HepG2 (cell line): ENCODE measurements around the gene DCDC2C. TPM values are rescaled to one million over a fixed set of nuclear protein-coding genes. Genes with fewer than 3 reads are reported as not detected.
A peak's percentile ranks its signal among the peaks of the same experiment; 100 is the strongest.

Experiments used
- ATM ChIP-seq: fragments of 450-650 bp; IDR thresholded peaks from 2 replicates; pipeline ENCODE4 v1.7.1; 2017; ENCODE audit warnings: mild to moderate bottlenecking, borderline replicate concordance
- IRF2 ChIP-seq: IDR thresholded peaks from 2 replicates; pipeline ENCODE4 v1.6.1; 2018; ENCODE audit warnings: missing genetic modification reagents, missing compliant biosample characterization
- MAFF ChIP-seq: IDR thresholded peaks from 2 replicates; pipeline ENCODE4 v1.6.1; 2011; ENCODE audit warnings: low read depth, low read length, improper control_type of control experiment
- MXI1 ChIP-seq: IDR thresholded peaks from 3 replicates; pipeline ENCODE4 v1.6.1; 2012; ENCODE audit warnings: low read depth, low read length, inconsistent platforms, borderline replicate concordance
- NONO ChIP-seq, 2 experiments: fragments of 450-650 bp in 1 of 2; sonication (generic) in 1 of 2; formaldehyde crosslinking in 1 of 2; IDR thresholded peaks in 1 of 2; conservative IDR thresholded peaks in 1 of 2; 2 replicates each; pipeline versions ENCODE4 v1.6.1 to v1.8.0; 2017 to 2022; ENCODE audit warnings: mild to moderate bottlenecking in 1 of 2, missing genetic modification reagents in 1 of 2, moderate library complexity in 1 of 2
- SIN3A ChIP-seq: IDR thresholded peaks from 2 replicates; pipeline ENCODE4 v1.6.1; 2011; ENCODE audit warnings: low read depth, mild to moderate bottlenecking, control low read depth, low read length, borderline replicate concordance
- SMAD9 ChIP-seq: sonication (generic); formaldehyde crosslinking; IDR thresholded peaks from 2 replicates; pipeline ENCODE4 v1.5.1; 2020; ENCODE audit warnings: mild to moderate bottlenecking, missing genetic modification reagents
- ZNF615 ChIP-seq: sonication (generic); formaldehyde crosslinking; IDR thresholded peaks from 2 replicates; pipeline ENCODE4 v1.5.0; 2020; ENCODE audit warnings: mild to moderate bottlenecking, missing genetic modification reagents, borderline replicate concordance
- polyA plus RNA-seq, 8 experiments: library from polyadenylated mRNA; depleted of rRNA in 3 of 8; stranded (reverse) in 7 of 8; unstranded in 1 of 8; fragments of >200 nt; fragmentation: Illumina TruSeq in 4 of 8; extraction: Trizol in 4 of 8; gene quantifications; 2 replicates each; pipeline versions ENCODE4 v1.2.1 to v1.2.3, GENCODE V29; 2011 to 2016; ENCODE audit warnings: low read depth in 4 of 8, missing spikeins in 1 of 8, mixed read lengths in 1 of 8; ENCODE audit not compliant: insufficient read depth in 1 of 8
- total RNA-seq, 5 experiments: library from RNA; depleted of rRNA; stranded (reverse); fragments of >200 nt; fragmentation: Illumina TruSeq; extraction: Trizol; gene quantifications; 2 replicates each; pipeline ENCODE4 v1.2.3, GENCODE V29; 2016; ENCODE audit warnings: low read depth in 1 of 5
- TF ChIP-seq, protein P1 (sequence below): sonication (generic); formaldehyde crosslinking; IDR thresholded peaks from 2 replicates; pipeline ENCODE4 v1.4.0; 2020; ENCODE audit warnings: mild to moderate bottlenecking, low read depth, missing genetic modification reagents
- TF ChIP-seq, protein P2 (sequence below): sonication (generic); formaldehyde crosslinking; IDR thresholded peaks from 2 replicates; pipeline ENCODE4 v1.4.0; 2020; ENCODE audit warnings: missing genetic modification reagents, borderline replicate concordance
- TF ChIP-seq, protein P3 (sequence below): sonication (generic); formaldehyde crosslinking; IDR thresholded peaks from 2 replicates; pipeline ENCODE4 v1.9.0; 2022; ENCODE audit warnings: missing genetic modification reagents, mild to moderate bottlenecking, borderline replicate concordance
- TF ChIP-seq, protein P4 (sequence below): sonication (generic); formaldehyde crosslinking; IDR thresholded peaks from 2 replicates; pipeline ENCODE4 v1.4.0; 2020; ENCODE audit warnings: missing genetic modification reagents
- TF ChIP-seq, protein P5 (sequence below): sonication (generic); formaldehyde crosslinking; IDR thresholded peaks from 2 replicates; pipeline ENCODE4 v1.4.0; 2020; ENCODE audit warnings: missing genetic modification reagents, borderline replicate concordance
- TF ChIP-seq, protein P6 (sequence below), 2 experiments: IDR thresholded peaks; 2 replicates each; pipeline ENCODE4 v1.6.1; 2011 to 2012; ENCODE audit warnings: low read length in 2 of 2, borderline replicate concordance in 1 of 2, low read depth in 1 of 2, mild to moderate bottlenecking in 1 of 2, moderate library complexity in 1 of 2

Gene DCDC2C
- total and polyA plus RNA-seq, 2 of the 13 experiments (the other 11 are each of a cell fraction or from before 2014, with no cell fraction given), result not detected

DNA sequence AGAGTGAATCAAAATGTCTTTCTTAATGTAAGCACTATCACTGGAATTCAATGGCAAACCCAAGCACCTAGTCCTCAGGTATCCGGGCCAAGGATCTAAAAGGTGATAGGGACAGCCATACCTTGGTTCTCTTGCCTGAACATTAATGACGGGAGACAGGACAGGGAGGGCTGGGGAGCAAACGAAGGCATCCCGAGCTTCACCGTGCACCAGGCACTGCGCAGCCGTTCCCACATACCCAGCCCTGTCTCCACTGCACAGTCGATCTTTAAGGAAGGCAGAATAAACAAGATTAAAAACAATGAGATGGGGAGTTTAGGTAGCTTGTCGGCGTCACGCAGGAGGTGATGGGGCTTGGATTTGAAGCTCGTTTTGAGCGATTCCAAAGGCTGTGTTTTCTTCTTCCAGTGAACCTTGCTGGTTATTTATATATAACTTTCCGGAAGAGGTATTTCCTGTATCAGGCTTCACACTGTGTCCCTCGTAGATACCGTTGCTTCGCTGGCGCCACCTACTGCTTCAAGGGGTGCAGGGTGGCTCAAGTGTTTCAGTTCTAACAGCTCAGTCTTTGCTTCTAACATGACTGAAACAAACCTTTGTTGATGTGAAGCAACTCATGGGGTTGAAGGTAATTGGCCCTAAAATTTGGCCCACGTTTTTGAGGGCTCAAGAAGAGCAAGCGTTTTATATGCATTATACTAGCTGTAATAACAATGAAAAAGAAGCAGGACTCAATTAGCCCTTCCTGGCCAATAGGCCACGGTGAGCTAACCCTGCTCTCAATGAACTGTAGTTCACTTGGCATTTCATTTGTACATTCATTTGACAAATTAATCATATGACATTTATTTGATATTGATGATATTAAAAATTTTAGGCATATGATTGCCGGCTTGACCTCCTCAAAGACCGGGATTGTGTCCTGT lies 77.4 kb downstream of the DCDC2C start (continued):
- TF ChIP-seq SMAD9 (CRISPR knock-in tag), result no peak
- TF ChIP-seq, protein P1, sequence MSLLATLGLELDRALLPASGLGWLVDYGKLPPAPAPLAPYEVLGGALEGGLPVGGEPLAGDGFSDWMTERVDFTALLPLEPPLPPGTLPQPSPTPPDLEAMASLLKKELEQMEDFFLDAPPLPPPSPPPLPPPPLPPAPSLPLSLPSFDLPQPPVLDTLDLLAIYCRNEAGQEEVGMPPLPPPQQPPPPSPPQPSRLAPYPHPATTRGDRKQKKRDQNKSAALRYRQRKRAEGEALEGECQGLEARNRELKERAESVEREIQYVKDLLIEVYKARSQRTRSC (CRISPR knock-in tag), result no peak
- TF ChIP-seq SIN3A, result no peak
- TF ChIP-seq, protein P2, sequence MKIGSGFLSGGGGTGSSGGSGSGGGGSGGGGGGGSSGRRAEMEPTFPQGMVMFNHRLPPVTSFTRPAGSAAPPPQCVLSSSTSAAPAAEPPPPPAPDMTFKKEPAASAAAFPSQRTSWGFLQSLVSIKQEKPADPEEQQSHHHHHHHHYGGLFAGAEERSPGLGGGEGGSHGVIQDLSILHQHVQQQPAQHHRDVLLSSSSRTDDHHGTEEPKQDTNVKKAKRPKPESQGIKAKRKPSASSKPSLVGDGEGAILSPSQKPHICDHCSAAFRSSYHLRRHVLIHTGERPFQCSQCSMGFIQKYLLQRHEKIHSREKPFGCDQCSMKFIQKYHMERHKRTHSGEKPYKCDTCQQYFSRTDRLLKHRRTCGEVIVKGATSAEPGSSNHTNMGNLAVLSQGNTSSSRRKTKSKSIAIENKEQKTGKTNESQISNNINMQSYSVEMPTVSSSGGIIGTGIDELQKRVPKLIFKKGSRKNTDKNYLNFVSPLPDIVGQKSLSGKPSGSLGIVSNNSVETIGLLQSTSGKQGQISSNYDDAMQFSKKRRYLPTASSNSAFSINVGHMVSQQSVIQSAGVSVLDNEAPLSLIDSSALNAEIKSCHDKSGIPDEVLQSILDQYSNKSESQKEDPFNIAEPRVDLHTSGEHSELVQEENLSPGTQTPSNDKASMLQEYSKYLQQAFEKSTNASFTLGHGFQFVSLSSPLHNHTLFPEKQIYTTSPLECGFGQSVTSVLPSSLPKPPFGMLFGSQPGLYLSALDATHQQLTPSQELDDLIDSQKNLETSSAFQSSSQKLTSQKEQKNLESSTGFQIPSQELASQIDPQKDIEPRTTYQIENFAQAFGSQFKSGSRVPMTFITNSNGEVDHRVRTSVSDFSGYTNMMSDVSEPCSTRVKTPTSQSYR (CRISPR knock-in tag), result no peak
- TF ChIP-seq NONO (IDR thresholded peaks at IDR 0.05), result no peak
- 0 out of 2 replicates have a peak, but pooled peaks have one; percentile 27 for TF ChIP-seq NONO (CRISPR knock-in tag; conservative IDR thresholded peaks at IDR 0.05)
- no peak for TF ChIP-seq MAFF
- TF ChIP-seq IRF2 (CRISPR knock-in tag), result 0 out of 2 replicates have a peak, but pooled peaks have one; percentile 43
- TF ChIP-seq, protein P3, sequence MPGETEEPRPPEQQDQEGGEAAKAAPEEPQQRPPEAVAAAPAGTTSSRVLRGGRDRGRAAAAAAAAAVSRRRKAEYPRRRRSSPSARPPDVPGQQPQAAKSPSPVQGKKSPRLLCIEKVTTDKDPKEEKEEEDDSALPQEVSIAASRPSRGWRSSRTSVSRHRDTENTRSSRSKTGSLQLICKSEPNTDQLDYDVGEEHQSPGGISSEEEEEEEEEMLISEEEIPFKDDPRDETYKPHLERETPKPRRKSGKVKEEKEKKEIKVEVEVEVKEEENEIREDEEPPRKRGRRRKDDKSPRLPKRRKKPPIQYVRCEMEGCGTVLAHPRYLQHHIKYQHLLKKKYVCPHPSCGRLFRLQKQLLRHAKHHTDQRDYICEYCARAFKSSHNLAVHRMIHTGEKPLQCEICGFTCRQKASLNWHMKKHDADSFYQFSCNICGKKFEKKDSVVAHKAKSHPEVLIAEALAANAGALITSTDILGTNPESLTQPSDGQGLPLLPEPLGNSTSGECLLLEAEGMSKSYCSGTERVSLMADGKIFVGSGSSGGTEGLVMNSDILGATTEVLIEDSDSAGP (CRISPR knock-in tag), result 0 out of 2 replicates have a peak, but pooled peaks have one; percentile 33
- TF ChIP-seq, protein P4, sequence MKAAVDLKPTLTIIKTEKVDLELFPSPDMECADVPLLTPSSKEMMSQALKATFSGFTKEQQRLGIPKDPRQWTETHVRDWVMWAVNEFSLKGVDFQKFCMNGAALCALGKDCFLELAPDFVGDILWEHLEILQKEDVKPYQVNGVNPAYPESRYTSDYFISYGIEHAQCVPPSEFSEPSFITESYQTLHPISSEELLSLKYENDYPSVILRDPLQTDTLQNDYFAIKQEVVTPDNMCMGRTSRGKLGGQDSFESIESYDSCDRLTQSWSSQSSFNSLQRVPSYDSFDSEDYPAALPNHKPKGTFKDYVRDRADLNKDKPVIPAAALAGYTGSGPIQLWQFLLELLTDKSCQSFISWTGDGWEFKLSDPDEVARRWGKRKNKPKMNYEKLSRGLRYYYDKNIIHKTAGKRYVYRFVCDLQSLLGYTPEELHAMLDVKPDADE (CRISPR knock-in tag), result no peak
- no peak for TF ChIP-seq ATM
- TF ChIP-seq ZNF615 (CRISPR knock-in tag), result no peak
- TF ChIP-seq MXI1, result no peak
- TF ChIP-seq, protein P5, sequence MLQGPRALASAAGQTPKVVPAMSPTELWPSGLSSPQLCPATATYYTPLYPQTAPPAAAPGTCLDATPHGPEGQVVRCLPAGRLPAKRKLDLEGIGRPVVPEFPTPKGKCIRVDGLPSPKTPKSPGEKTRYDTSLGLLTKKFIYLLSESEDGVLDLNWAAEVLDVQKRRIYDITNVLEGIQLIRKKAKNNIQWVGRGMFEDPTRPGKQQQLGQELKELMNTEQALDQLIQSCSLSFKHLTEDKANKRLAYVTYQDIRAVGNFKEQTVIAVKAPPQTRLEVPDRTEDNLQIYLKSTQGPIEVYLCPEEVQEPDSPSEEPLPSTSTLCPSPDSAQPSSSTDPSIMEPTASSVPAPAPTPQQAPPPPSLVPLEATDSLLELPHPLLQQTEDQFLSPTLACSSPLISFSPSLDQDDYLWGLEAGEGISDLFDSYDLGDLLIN (CRISPR knock-in tag), result no peak
- TF ChIP-seq, protein P6, sequence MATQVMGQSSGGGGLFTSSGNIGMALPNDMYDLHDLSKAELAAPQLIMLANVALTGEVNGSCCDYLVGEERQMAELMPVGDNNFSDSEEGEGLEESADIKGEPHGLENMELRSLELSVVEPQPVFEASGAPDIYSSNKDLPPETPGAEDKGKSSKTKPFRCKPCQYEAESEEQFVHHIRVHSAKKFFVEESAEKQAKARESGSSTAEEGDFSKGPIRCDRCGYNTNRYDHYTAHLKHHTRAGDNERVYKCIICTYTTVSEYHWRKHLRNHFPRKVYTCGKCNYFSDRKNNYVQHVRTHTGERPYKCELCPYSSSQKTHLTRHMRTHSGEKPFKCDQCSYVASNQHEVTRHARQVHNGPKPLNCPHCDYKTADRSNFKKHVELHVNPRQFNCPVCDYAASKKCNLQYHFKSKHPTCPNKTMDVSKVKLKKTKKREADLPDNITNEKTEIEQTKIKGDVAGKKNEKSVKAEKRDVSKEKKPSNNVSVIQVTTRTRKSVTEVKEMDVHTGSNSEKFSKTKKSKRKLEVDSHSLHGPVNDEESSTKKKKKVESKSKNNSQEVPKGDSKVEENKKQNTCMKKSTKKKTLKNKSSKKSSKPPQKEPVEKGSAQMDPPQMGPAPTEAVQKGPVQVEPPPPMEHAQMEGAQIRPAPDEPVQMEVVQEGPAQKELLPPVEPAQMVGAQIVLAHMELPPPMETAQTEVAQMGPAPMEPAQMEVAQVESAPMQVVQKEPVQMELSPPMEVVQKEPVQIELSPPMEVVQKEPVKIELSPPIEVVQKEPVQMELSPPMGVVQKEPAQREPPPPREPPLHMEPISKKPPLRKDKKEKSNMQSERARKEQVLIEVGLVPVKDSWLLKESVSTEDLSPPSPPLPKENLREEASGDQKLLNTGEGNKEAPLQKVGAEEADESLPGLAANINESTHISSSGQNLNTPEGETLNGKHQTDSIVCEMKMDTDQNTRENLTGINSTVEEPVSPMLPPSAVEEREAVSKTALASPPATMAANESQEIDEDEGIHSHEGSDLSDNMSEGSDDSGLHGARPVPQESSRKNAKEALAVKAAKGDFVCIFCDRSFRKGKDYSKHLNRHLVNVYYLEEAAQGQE (IDR thresholded peaks at IDR 0.05; ENCODE audit: borderline replicate concordance in 1 of 2, low read depth in 1 of 2, low read length in 2 of 2), result no peak
